Lower lobe of right lung (tissue), 2 donors: Measurements from ENCODE around the gene NEUROD4. TPM values are rescaled to one million over a fixed set of nuclear protein-coding genes. Genes with fewer than 3 reads are reported as not detected.

Experiments used
- ATAC-seq, 2 donors: fragments of 200-7000 bp; cut with Tn5 transposase; one replicate each; pipeline ENCODE4 v1.9.1; 2020 to 2022; ENCODE audit warnings: mild to moderate bottlenecking in 2 of 2, moderate library complexity in 2 of 2
- DNase-seq: peaks from one replicate; pipeline ENCODE4 v3.0.0-alpha.2; 2020
- H3K27ac ChIP-seq: fragments of 200-600 bp; one replicate; pipeline ENCODE4 v1.8.0; 2022
- H3K27me3 ChIP-seq: fragments of 200-600 bp; one replicate; pipeline ENCODE4 v1.8.0; 2022; ENCODE audit warnings: low read depth
- H3K36me3 ChIP-seq: fragments of 200-600 bp; one replicate; pipeline ENCODE4 v1.8.0; 2022; ENCODE audit warnings: mild to moderate bottlenecking
- H3K4me1 ChIP-seq: fragments of 200-600 bp; one replicate; pipeline ENCODE4 v1.8.0; 2022
- H3K4me3 ChIP-seq: fragments of 200-600 bp; one replicate; pipeline ENCODE4 v1.8.0; 2022; ENCODE audit warnings: mild to moderate bottlenecking
- H3K9me3 ChIP-seq: fragments of 200-600 bp; one replicate; pipeline ENCODE4 v1.8.0; 2022
- CTCF ChIP-seq: fragments of 200-600 bp; IDR thresholded peaks from one replicate; pipeline ENCODE4 v1.8.0; 2022; ENCODE audit warnings: antibody characterized with exemption, mild to moderate bottlenecking
- intact Hi-C: fragments of 100-400 bp; cut with DNase I; formaldehyde crosslinking; loops from one replicate; pipeline ENCODE4 v1.11.0; 2022
- total RNA-seq: library from RNA; stranded (reverse); fragmentation: NEBNext Ultra II Directional; extraction: Animal tissue kit (Norgen Biotek cat#: 25700); gene quantifications from one replicate; pipeline ENCODE4 v1.2.1, GENCODE V29; 2021
- donor health status: DM: no; HTN: yes; CAD: no; lungs with severe emphysema.

NEUROD4 gene
- total RNA-seq, 1 donor from 2014 or later = not detected

DNA sequence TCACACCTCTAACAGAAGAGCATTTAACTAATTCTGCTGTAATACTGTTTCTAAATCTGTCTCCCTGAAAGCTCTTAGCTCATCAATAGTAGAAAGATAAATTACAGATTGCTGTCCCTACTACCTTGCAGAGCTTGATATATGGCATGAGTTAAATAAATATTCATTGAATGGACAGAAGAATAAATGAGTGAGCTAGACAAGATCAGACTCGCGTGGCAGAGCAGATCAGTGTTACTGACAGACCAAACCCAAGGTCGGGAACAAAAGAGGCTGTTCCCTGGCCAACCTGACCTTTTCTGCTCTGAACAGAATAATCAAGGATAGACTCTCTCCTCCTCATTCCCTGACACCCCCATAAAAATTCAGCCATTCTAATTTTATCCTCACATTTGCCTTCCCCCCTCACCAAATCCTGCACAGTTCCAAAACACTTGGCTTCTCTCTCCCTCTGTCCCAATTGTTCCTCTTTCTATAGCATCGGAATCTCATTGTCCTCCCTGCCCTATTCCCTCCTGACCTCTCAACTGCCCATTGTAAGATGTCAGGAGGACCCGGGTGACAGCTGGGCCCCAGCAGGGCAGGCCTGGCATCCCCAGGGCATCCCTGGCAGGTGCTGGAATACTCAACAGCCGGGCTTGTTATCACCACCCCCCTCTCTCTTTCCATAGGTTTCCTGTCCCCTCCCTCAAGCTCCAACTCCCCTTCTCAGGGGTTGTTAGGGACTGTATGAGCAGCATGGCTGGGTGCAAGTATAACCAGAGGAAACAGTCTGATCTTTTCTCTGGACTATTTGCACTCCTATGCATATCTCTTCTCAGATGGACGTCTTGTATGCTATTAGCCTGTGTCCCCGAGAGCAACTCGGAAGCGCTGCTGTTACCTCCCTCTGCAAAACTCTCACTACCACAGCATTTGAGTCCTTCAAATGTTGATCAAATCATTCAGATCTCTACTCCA is 19.9 kb downstream of the NEUROD4 start:
- no peaks in the 10 kb centered on the region for H3K27me3 ChIP-seq
- no peaks in the 10 kb centered on the region for H3K9me3 ChIP-seq
- H3K36me3 ChIP-seq = no peaks in the 10 kb centered on the region
- DNase-seq (no peak), ATAC-seq (no peak)
- no peak for TF ChIP-seq CTCF
- no peak overlapping the region for H3K27ac ChIP-seq
- intact Hi-C loops = no loop called here
- no peaks in the 10 kb centered on the region for H3K4me1 ChIP-seq
- H3K4me3 ChIP-seq = no peak overlapping the region

DNA sequence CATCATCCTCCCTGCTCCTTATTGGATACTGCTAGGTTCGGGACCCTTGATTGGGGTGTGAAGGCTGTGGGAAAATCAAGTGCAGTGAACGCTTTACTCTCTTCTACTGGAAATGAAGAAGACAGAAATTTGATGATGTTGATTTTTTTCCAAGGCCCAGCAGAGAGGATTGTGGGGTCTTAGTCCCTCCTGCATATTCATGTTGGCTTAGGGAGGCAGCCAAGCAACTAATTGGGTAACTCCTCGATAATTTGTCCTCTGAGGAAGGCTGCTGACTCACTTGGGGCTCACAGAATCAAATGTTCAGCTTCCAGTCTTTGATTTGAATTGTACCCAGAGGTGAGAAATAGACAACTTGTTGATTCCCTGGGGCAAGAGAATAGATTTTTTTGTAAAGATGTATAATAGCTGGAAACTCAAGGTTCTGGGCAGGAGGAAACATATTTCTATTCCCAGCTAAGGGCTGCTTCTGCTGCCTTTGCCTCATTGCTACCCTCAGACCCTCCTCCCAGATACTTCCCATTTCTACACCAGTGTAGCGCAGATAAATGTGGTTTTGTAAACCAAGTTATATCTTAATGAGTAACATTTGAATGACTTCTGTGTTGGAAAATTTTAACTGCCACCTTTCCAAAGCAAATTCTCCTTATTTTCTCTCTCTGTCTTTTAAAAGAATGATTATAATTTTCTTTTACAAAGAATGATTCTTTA is 21.7 kb downstream of the NEUROD4 start:
- Histone ChIP-seq H3K4me1 (no peaks in the 10 kb centered on the region), H3K36me3 (no peaks in the 10 kb centered on the region), H3K27me3 (no peaks in the 10 kb centered on the region), H3K4me3 (no peak overlapping the region), H3K9me3 (no peaks in the 10 kb centered on the region), H3K27ac (no peak overlapping the region)
- ATAC-seq = no peak
- intact Hi-C loops = no loop called here
- DNase-seq = no peak
- TF ChIP-seq CTCF = no peak

DNA sequence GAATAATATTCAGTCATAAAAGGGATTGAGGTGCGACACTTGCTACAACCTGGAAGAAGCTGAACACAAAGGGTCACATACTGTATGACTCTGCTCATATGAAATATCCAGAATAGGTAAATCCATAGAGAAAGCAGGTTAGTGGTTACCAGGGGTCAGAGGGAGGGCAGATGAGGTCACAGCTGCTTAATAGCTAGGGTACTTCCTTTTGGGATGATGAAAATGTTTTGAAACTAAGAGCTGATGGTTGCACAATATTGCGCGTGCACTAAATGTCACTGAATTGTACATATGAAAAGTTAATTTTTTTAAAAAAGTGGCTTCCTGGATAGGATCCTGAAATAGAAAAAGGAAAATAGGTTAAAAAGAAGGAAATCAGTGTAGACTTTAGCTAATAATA is 23.8 kb downstream of the NEUROD4 start:
- ATAC-seq (peak; percentile 44 to 49), DNase-seq (peak; percentile 51)
- intact Hi-C loops = no loop called here

DNA sequence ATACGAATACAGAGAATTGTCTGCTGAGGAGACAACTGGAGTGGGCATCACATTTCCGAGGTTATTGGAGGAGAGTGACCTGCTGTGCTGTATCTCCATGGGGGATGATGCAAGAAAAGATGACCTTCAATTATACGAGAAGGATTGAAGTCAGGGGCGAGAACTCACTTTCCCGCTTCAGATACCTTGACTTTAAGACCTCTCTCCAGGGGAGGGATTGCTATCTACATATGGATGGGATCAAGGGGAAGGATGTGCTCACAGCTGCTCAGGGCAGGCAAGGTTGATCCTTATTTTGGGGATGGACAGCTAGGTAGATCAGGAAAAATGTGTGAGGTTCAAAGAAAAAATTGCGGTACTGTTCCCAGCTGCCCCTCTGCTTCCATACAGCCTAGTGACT is 24.4 kb downstream of the NEUROD4 start:
- Histone ChIP-seq H3K27me3 (no peaks in the 10 kb centered on the region), H3K9me3 (no peaks in the 10 kb centered on the region), H3K36me3 (no peaks in the 10 kb centered on the region), H3K27ac (no peak overlapping the region), H3K4me3 (no peak overlapping the region), H3K4me1 (no peaks in the 10 kb centered on the region)
- intact Hi-C loops = no loop called here
- ATAC-seq (no peak), DNase-seq (no peak)
- no peak for TF ChIP-seq CTCF

More for the DNA sequence above, 23.8 kb downstream of the NEUROD4 start:
- Histone ChIP-seq H3K27ac (no peak overlapping the region), H3K36me3 (no peaks in the 10 kb centered on the region), H3K4me3 (no peak overlapping the region), H3K4me1 (no peaks in the 10 kb centered on the region), H3K27me3 (no peaks in the 10 kb centered on the region), H3K9me3 (no peaks in the 10 kb centered on the region)
- TF ChIP-seq CTCF = no peak

- TF ChIP-seq CTCF = no peak
- H3K27ac ChIP-seq = no peak overlapping the region
- H3K4me1 ChIP-seq = no peaks in the 10 kb centered on the region
- no peaks in the 10 kb centered on the region for H3K27me3 ChIP-seq
- no peaks in the 10 kb centered on the region for H3K36me3 ChIP-seq
- no peaks in the 10 kb centered on the region for H3K9me3 ChIP-seq
- no peak overlapping the region for H3K4me3 ChIP-seq
- ATAC-seq (no peak), DNase-seq (no peak)
- intact Hi-C loops = no loop called here
These were observed 29.9 kb downstream of the NEUROD4 start for GRCh38 chr12:55049676-55050075.
